Measurements from ENCODE around the gene CSK.

GRCh38 chr15:74826921-74827320 is 45.0 kb downstream of the CSK start:
- TF ChIP-seq CTCF (conservative IDR thresholded peaks at IDR 0.05 in 1 of 2, IDR thresholded peaks at IDR 0.05 in 1 of 2; ENCODE audit: extremely low read depth in 1 of 2, insufficient read depth in 1 of 2, low read depth in 1 of 2, low read length in 2 of 2) (no peak), EZH2 (IDR thresholded peaks at IDR 0.05; ENCODE audit: borderline replicate concordance, low read length) (no peak)

All from mammary epithelial cell (primary cell).